Ishikawa (cell line): ENCODE measurements around the gene TTC17.

ENCODE experiments used
- CEBPB ChIP-seq: IDR thresholded peaks from 2 replicates; pipeline ENCODE4 v1.6.1; 2012
- CREB1 ChIP-seq: IDR thresholded peaks from 2 replicates; pipeline ENCODE4 v1.6.1; 2012; ENCODE audit warnings: low read depth
- EGR1 ChIP-seq: IDR thresholded peaks from 2 replicates; pipeline ENCODE4 v1.6.1; 2012
- EP300 ChIP-seq: IDR thresholded peaks from 2 replicates; pipeline ENCODE4 v1.6.1; 2012; ENCODE audit warnings: borderline replicate concordance
- FOXM1 ChIP-seq: IDR thresholded peaks from 2 replicates; pipeline ENCODE4 v1.6.1; 2012; ENCODE audit warnings: low read depth, borderline replicate concordance
- NFIC ChIP-seq: IDR thresholded peaks from 2 replicates; pipeline ENCODE4 v1.6.1; 2012
- RAD21 ChIP-seq: IDR thresholded peaks from 2 replicates; pipeline ENCODE4 v1.6.1; 2012; ENCODE audit warnings: low read depth
- TAF1 ChIP-seq: IDR thresholded peaks from 2 replicates; pipeline ENCODE4 v1.6.1; 2012; ENCODE audit warnings: low read depth, mild to moderate bottlenecking
- TCF12 ChIP-seq: IDR thresholded peaks from 2 replicates; pipeline ENCODE4 v1.6.1; 2012; ENCODE audit warnings: low read depth
- TEAD4 ChIP-seq: IDR thresholded peaks from 2 replicates; pipeline ENCODE4 v1.6.1; 2012
- YY1 ChIP-seq: IDR thresholded peaks from 2 replicates; pipeline ENCODE4 v1.6.1; 2012; ENCODE audit warnings: low read depth
- ZBTB7A ChIP-seq: IDR thresholded peaks from 2 replicates; pipeline ENCODE4 v1.6.1; 2012; ENCODE audit warnings: low read depth
- TF ChIP-seq, protein P1 (sequence below): IDR thresholded peaks from 2 replicates; pipeline ENCODE4 v1.6.1; 2012; ENCODE audit warnings: low read depth, mild to moderate bottlenecking
- TF ChIP-seq, protein P2 (sequence below): IDR thresholded peaks from 2 replicates; pipeline ENCODE4 v1.6.1; 2012
- TF ChIP-seq, protein P3 (sequence below): IDR thresholded peaks from 2 replicates; pipeline ENCODE4 v1.6.1; 2012

TTC17 gene

DNA sequence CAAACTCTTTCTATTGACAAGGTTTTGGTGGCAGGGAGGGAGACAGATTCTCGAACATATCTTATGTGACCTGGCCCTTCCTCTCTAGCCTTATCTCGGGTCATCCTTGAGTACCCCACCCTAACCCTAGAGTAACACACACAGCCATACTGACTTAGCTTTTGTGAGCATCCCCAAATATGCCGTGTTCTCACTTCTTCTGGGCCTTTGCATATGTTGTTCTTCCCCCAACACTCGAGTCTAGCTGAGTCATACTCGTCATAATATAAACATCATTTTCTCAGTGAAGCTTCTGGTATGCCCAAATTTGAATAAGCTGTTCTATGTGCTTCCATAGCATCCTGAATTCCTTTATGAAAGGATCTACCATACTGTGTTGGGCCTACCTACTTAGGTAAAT, 8.0 kb downstream of the TTC17 start:
- TF ChIP-seq EP300 = no peak
- TF ChIP-seq NFIC = no peak
- no peak for TF ChIP-seq CEBPB
- TF ChIP-seq, protein P1, sequence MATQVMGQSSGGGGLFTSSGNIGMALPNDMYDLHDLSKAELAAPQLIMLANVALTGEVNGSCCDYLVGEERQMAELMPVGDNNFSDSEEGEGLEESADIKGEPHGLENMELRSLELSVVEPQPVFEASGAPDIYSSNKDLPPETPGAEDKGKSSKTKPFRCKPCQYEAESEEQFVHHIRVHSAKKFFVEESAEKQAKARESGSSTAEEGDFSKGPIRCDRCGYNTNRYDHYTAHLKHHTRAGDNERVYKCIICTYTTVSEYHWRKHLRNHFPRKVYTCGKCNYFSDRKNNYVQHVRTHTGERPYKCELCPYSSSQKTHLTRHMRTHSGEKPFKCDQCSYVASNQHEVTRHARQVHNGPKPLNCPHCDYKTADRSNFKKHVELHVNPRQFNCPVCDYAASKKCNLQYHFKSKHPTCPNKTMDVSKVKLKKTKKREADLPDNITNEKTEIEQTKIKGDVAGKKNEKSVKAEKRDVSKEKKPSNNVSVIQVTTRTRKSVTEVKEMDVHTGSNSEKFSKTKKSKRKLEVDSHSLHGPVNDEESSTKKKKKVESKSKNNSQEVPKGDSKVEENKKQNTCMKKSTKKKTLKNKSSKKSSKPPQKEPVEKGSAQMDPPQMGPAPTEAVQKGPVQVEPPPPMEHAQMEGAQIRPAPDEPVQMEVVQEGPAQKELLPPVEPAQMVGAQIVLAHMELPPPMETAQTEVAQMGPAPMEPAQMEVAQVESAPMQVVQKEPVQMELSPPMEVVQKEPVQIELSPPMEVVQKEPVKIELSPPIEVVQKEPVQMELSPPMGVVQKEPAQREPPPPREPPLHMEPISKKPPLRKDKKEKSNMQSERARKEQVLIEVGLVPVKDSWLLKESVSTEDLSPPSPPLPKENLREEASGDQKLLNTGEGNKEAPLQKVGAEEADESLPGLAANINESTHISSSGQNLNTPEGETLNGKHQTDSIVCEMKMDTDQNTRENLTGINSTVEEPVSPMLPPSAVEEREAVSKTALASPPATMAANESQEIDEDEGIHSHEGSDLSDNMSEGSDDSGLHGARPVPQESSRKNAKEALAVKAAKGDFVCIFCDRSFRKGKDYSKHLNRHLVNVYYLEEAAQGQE = no peak
- TF ChIP-seq, protein P2, sequence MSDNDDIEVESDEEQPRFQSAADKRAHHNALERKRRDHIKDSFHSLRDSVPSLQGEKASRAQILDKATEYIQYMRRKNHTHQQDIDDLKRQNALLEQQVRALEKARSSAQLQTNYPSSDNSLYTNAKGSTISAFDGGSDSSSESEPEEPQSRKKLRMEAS = no peak
- no peak for TF ChIP-seq TCF12
- TF ChIP-seq YY1 = no peak
- no peak for TF ChIP-seq ZBTB7A

DNA sequence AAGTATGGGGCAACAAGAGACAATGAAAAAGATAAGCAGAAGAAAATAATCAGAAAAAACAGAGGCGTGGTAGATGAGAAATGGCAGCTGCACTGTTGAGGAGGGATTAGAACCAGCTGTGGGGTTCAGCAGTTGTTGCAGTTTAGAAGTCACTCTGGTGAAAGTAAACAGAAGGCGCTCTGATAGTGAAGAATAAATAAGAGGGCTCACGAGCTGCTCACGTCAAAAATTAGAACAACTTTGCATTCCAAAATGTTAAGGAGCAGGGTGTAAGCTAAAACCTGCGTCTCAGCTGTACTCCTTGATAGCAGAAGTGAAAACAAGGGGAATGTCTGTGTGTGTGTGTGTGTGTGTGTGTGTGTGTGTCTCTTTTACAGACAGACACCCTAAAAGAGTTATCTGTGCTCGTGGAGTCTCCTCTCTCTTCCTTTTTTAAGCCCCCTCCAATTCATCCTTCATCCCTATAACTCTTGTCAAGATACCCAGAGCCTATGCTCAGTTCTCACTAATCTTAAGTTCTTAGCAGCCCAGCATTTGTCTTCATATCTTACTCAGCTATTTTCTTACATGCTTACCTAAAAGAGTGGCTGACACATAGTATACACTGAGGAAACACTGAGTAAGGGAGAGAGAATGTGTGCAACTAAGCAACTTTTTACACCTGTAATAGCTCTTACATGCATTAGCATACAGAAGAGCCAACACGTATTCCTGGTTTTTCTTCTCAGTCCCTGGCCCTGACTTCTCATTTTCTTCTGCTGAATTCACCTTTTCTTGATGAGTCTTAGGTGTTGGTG, 8.9 kb downstream of the TTC17 start:
- no peak for TF ChIP-seq EGR1
- no peak for TF ChIP-seq TEAD4
- TF ChIP-seq CEBPB = no peak
- TF ChIP-seq, protein P1 = no peak
- no peak for TF ChIP-seq EP300

DNA sequence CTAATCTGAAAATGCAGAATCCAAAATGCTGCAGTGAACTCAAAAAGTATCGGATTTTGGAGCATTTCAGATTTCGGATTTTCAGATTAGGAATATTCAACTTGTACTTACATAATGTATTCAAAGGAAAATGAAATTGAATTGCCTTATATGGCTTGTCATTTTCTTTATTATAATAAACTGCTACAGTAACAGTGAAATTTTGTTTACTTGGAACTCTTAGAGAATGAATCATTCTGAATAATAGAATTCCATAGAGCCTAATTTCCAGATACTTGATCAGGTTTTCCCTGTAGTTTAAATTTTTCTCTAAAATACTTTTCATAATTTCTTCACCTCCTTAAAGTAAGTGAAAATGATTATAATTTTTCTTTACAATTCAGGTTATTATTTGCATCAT, 17.3 kb downstream of the TTC17 start:
- no peak for TF ChIP-seq NFIC

DNA sequence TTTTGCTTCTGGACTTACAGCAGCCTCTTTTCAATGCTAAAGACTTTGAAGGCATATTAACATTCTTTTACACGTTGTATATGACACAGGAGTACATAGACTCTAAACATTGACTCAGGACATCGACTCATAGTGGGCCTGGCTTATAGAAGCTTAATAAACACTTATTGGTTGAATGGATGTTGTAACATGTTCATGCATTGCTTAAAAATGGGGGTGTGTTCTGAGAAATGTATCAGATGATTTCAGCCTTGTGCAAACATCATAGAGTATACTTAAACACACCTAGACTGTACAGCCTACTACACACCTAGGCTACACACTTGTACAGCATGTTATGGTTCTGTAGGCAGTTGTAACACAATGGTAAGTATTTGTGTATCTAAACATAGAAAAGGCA, 17.9 kb downstream of the TTC17 start:
- TF ChIP-seq EP300 (no peak), TEAD4 (no peak), CREB1 (no peak), TCF12 (no peak), ZBTB7A (no peak), NFIC (no peak), CEBPB (no peak), RAD21 (no peak), FOXM1 (no peak), EGR1 (no peak), YY1 (no peak), TAF1 (no peak)
- TF ChIP-seq, protein P1 = no peak
- TF ChIP-seq, protein P2 = no peak
- TF ChIP-seq, protein P3, sequence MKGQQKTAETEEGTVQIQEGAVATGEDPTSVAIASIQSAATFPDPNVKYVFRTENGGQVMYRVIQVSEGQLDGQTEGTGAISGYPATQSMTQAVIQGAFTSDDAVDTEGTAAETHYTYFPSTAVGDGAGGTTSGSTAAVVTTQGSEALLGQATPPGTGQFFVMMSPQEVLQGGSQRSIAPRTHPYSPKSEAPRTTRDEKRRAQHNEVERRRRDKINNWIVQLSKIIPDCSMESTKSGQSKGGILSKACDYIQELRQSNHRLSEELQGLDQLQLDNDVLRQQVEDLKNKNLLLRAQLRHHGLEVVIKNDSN = no peak

DNA sequence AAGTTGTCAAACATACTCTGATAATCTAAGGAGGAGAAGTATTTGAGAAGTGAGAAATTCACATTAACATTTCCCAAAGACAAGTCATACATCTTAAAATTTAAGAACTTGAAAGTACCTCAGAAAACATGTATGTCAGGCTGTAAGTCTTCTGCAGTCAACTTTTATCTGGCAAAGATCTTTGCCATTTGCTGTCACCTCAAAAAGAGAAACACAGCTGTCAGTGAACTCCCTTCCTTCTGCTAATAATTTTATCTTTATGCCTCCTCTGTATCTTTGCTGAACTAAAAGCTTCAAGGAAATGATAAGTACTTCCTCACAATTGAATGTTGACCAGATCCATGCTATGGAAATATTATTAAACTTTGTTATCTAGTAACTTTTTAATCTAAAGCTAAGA, 18.7 kb downstream of the TTC17 start:
- TF ChIP-seq NFIC (no peak), CEBPB (no peak), FOXM1 (no peak), EP300 (no peak), TEAD4 (no peak), TAF1 (no peak), RAD21 (no peak), TCF12 (no peak), CREB1 (no peak), YY1 (no peak), ZBTB7A (no peak), EGR1 (no peak)
- TF ChIP-seq, protein P2 = no peak
- TF ChIP-seq, protein P3 = no peak
- TF ChIP-seq, protein P1 = no peak
